ENCODE data around the gene SPEG.

SPEG gene

GRCh38 chr2:219540784-219541504 is 106.3 kb downstream of the SPEG start:
- no peaks in the 10 kb centered on the region for H3K9me3 ChIP-seq (ENCODE audit: control insufficient read depth, low read depth, low read length)
- H3K27me3 ChIP-seq (ENCODE audit: control insufficient read depth, insufficient read depth, low read length): peaks cover 28% of the 10 kb centered on the region
- H3K27ac ChIP-seq (ENCODE audit: low read length): no peak overlapping the region
- no peak overlapping the region for H3K4me3 ChIP-seq (ENCODE audit: low read length)
- H3K36me3 ChIP-seq (ENCODE audit: control insufficient read depth, low read depth, low read length): peaks cover 11% of the 10 kb centered on the region
- H3K4me1 ChIP-seq (ENCODE audit: control insufficient read depth, low read depth, low read length): peaks cover 25% of the 10 kb centered on the region
- H3K9ac ChIP-seq (ENCODE audit: low read length): no peak overlapping the region

- Histone ChIP-seq H3K27me3 (ENCODE audit: control insufficient read depth, insufficient read depth, low read length) (peaks cover 31% of the 10 kb centered on the region), H3K27ac (ENCODE audit: low read length) (no peak overlapping the region), H3K4me3 (ENCODE audit: low read length) (peak overlapping the region; percentile 64), H3K4me1 (ENCODE audit: control insufficient read depth, low read depth, low read length) (peaks cover 25% of the 10 kb centered on the region), H3K9me3 (ENCODE audit: control insufficient read depth, low read depth, low read length) (no peaks in the 10 kb centered on the region), H3K9ac (ENCODE audit: low read length) (no peak overlapping the region), H3K36me3 (ENCODE audit: control insufficient read depth, low read depth, low read length) (peaks cover 11% of the 10 kb centered on the region)
Measured at GRCh38 chr2:219541611-219542180, 107.1 kb downstream of the SPEG start.

GRCh38 chr2:219542931-219543595 is 108.4 kb downstream of the SPEG start:
- peaks cover 11% of the 10 kb centered on the region for H3K36me3 ChIP-seq (ENCODE audit: control insufficient read depth, low read depth, low read length)
- H3K9ac ChIP-seq (ENCODE audit: low read length): peak overlapping the region; percentile 40
- peaks cover 31% of the 10 kb centered on the region for H3K27me3 ChIP-seq (ENCODE audit: control insufficient read depth, insufficient read depth, low read length)
- H3K27ac ChIP-seq (ENCODE audit: low read length): no peak overlapping the region
- H3K4me3 ChIP-seq (ENCODE audit: low read length): peak overlapping the region; percentile 64
- no peaks in the 10 kb centered on the region for H3K9me3 ChIP-seq (ENCODE audit: control insufficient read depth, low read depth, low read length)
- H3K4me1 ChIP-seq (ENCODE audit: control insufficient read depth, low read depth, low read length): peaks cover 18% of the 10 kb centered on the region

GRCh38 chr2:219543596-219544358 is 109.1 kb downstream of the SPEG start, which contains the start of the genes CHPF and TMEM198:
Gene CHPF, minus strand, starts transcription at chr2:219543809. Its CDS starts 271 bp downstream, at chr2:219543538.
Gene TMEM198, plus strand, starts transcription at chr2:219544028. Its CDS starts 700 bp downstream, at chr2:219544728.
- Histone ChIP-seq H3K27me3 (ENCODE audit: control insufficient read depth, insufficient read depth, low read length) (peaks cover 31% of the 10 kb centered on the region), H3K36me3 (ENCODE audit: control insufficient read depth, low read depth, low read length) (peaks cover 11% of the 10 kb centered on the region), H3K27ac (ENCODE audit: low read length) (no peak within 1 kb of the TSS), H3K9me3 (ENCODE audit: control insufficient read depth, low read depth, low read length) (no peaks in the 10 kb centered on the region), H3K4me3 (ENCODE audit: low read length) (peak within 1 kb of the TSS; percentile 64), H3K4me1 (ENCODE audit: control insufficient read depth, low read depth, low read length) (peaks cover 11% of the 10 kb centered on the region), H3K9ac (ENCODE audit: low read length) (peak within 1 kb of the TSS; percentile 59)

- peak overlapping the region; percentile 59 for H3K9ac ChIP-seq (ENCODE audit: low read length)
- peaks cover 11% of the 10 kb centered on the region for H3K4me1 ChIP-seq (ENCODE audit: control insufficient read depth, low read depth, low read length)
- no peaks in the 10 kb centered on the region for H3K9me3 ChIP-seq (ENCODE audit: control insufficient read depth, low read depth, low read length)
- H3K4me3 ChIP-seq (ENCODE audit: low read length): peak overlapping the region; percentile 64
- peaks cover 11% of the 10 kb centered on the region for H3K36me3 ChIP-seq (ENCODE audit: control insufficient read depth, low read depth, low read length)
- no peak overlapping the region for H3K27ac ChIP-seq (ENCODE audit: low read length)
- H3K27me3 ChIP-seq (ENCODE audit: control insufficient read depth, insufficient read depth, low read length): peaks cover 31% of the 10 kb centered on the region
Measured at GRCh38 chr2:219544567-219544966, 109.9 kb downstream of the SPEG start.

- peaks cover 10% of the 10 kb centered on the region for H3K36me3 ChIP-seq (ENCODE audit: control insufficient read depth, low read depth, low read length)
- peaks cover 11% of the 10 kb centered on the region for H3K4me1 ChIP-seq (ENCODE audit: control insufficient read depth, low read depth, low read length)
- H3K27me3 ChIP-seq (ENCODE audit: control insufficient read depth, insufficient read depth, low read length): peaks cover 32% of the 10 kb centered on the region
- no peak overlapping the region for H3K27ac ChIP-seq (ENCODE audit: low read length)
- no peak overlapping the region for H3K4me3 ChIP-seq (ENCODE audit: low read length)
- H3K9ac ChIP-seq (ENCODE audit: low read length): no peak overlapping the region
- no peaks in the 10 kb centered on the region for H3K9me3 ChIP-seq (ENCODE audit: control insufficient read depth, low read depth, low read length)
Measured at GRCh38 chr2:219545295-219545942, 110.8 kb downstream of the SPEG start.

- peaks cover 13% of the 10 kb centered on the region for H3K4me1 ChIP-seq (ENCODE audit: control insufficient read depth, low read depth, low read length)
- H3K27me3 ChIP-seq (ENCODE audit: control insufficient read depth, insufficient read depth, low read length): peaks cover 37% of the 10 kb centered on the region
Measured at GRCh38 chr2:219545943-219546352, 111.3 kb downstream of the SPEG start.

GRCh38 chr2:219547621-219548020 is 113.0 kb downstream of the SPEG start:
- Histone ChIP-seq H3K4me1 (ENCODE audit: control insufficient read depth, low read depth, low read length) (peaks cover 10% of the 10 kb centered on the region), H3K4me3 (ENCODE audit: low read length) (no peak overlapping the region), H3K9ac (ENCODE audit: low read length) (no peak overlapping the region), H3K27me3 (ENCODE audit: control insufficient read depth, insufficient read depth, low read length) (peaks cover 33% of the 10 kb centered on the region), H3K36me3 (ENCODE audit: control insufficient read depth, low read depth, low read length) (no peaks in the 10 kb centered on the region), H3K9me3 (ENCODE audit: control insufficient read depth, low read depth, low read length) (no peaks in the 10 kb centered on the region), H3K27ac (ENCODE audit: low read length) (no peak overlapping the region)

More at GRCh38 chr2:219545943-219546352, 111.3 kb downstream of the SPEG start:
- H3K36me3 ChIP-seq (ENCODE audit: control insufficient read depth, low read depth, low read length): peaks cover 4% of the 10 kb centered on the region
- no peak overlapping the region for H3K9ac ChIP-seq (ENCODE audit: low read length)
- H3K4me3 ChIP-seq (ENCODE audit: low read length): no peak overlapping the region
- H3K27ac ChIP-seq (ENCODE audit: low read length): no peak overlapping the region
- H3K9me3 ChIP-seq (ENCODE audit: control insufficient read depth, low read depth, low read length): no peaks in the 10 kb centered on the region

Measured in iPS-18a (cell line).